HEK293 (cell line): ENCODE results near the gene ADIPOR2.

Experiments
- CTCF ChIA-PET: fragments of 350-600 bp; formaldehyde crosslinking; extraction: SDS; loops from one replicate; lab custom pipeline; 2021; ENCODE audit warnings: antibody characterized with exemption; lab: Yijun Ruan, JAX
- POLR2A ChIA-PET: fragments of 300-600 bp; formaldehyde crosslinking; extraction: SDS; loops from one replicate; lab custom pipeline; 2020; ENCODE audit warnings: antibody characterized with exemption, inconsistent platforms; lab: Yijun Ruan, JAX
- H3K27ac ChIP-seq: fragments of 200-500 bp; sonication (Bioruptor generic); 2 replicates; pipeline ENCODE4 v1.5.1; 2014; ENCODE audit warnings: low read depth, low read length, control low read depth, inconsistent platforms; ENCODE audit errors: extremely low read depth
- H3K36me3 ChIP-seq, 2 experiments: fragments of 200-500 bp in 1 of 2; sonication (Bioruptor generic) in 1 of 2; 1 replicate in 1 of 2; 2 replicates in 1 of 2; pipeline ENCODE4 v1.5.1; 2014 to 2017; ENCODE audit warnings: inconsistent platforms in 2 of 2, low read length in 2 of 2; ENCODE audit not compliant: control insufficient read depth in 2 of 2, insufficient read depth in 1 of 2
- H3K4me1 ChIP-seq: fragments of 200-500 bp; sonication (Bioruptor generic); 2 replicates; pipeline ENCODE4 v1.5.1; 2014; ENCODE audit warnings: mild to moderate bottlenecking, low read length, inconsistent platforms; ENCODE audit not compliant: control insufficient read depth, insufficient read depth
- H3K4me3 ChIP-seq: 2 replicates; pipeline ENCODE4 v1.5.1; 2011; ENCODE audit warnings: low read depth, mild to moderate bottlenecking, control low read depth, low read length, moderate library complexity
- H3K9me3 ChIP-seq: fragments of 200-500 bp; sonication (Bioruptor generic); 2 replicates; pipeline ENCODE4 v1.5.1; 2014; ENCODE audit warnings: low read depth, low read length, inconsistent platforms; ENCODE audit not compliant: control insufficient read depth, insufficient read depth
- EGR2 ChIP-seq: fragments of 450-650 bp; formaldehyde crosslinking; IDR thresholded peaks from 2 replicates; pipeline ENCODE4 v1.5.1; 2016; ENCODE audit warnings: low read depth, missing biosample characterization, missing genetic modification characterization
- FEZF1 ChIP-seq: fragments of 450-650 bp; formaldehyde crosslinking; IDR thresholded peaks from 2 replicates; pipeline ENCODE4 v1.5.1; 2016; ENCODE audit warnings: missing biosample characterization, missing genetic modification characterization
- HOXA7 ChIP-seq: sonication (generic); formaldehyde crosslinking; IDR thresholded peaks from 2 replicates; pipeline ENCODE4 v1.8.1; 2022; ENCODE audit warnings: missing genetic modification reagents, borderline replicate concordance
- HOXC10 ChIP-seq: sonication (generic); formaldehyde crosslinking; IDR thresholded peaks from 2 replicates; pipeline ENCODE4 v1.8.1; 2023; ENCODE audit warnings: mild to moderate bottlenecking, missing genetic modification reagents
- PBX3 ChIP-seq: sonication (generic); formaldehyde crosslinking; IDR thresholded peaks from 2 replicates; pipeline ENCODE4 v1.8.1; 2022; ENCODE audit warnings: mild to moderate bottlenecking, moderate library complexity, missing genetic modification reagents
- RBAK ChIP-seq: fragments of 450-650 bp; formaldehyde crosslinking; IDR thresholded peaks from 2 replicates; pipeline ENCODE4 v1.5.1; 2016; ENCODE audit warnings: missing biosample characterization, missing genetic modification characterization
- SCRT1 ChIP-seq: fragments of 450-650 bp; formaldehyde crosslinking; IDR thresholded peaks from 2 replicates; pipeline ENCODE4 v1.5.1; 2016; ENCODE audit warnings: missing biosample characterization, missing genetic modification characterization, borderline replicate concordance
- SCRT2 ChIP-seq: fragments of 450-650 bp; formaldehyde crosslinking; IDR thresholded peaks from 2 replicates; pipeline ENCODE4 v1.5.1; 2016; ENCODE audit warnings: missing biosample characterization, missing genetic modification characterization
- ZBTB17 ChIP-seq: fragments of 450-650 bp; formaldehyde crosslinking; IDR thresholded peaks from 2 replicates; pipeline ENCODE4 v1.5.1; 2016; ENCODE audit warnings: missing biosample characterization, missing genetic modification characterization
- ZFHX2 ChIP-seq: fragments of 450-650 bp; formaldehyde crosslinking; conservative IDR thresholded peaks from 2 replicates; pipeline ENCODE4 v1.5.1; 2016; ENCODE audit warnings: missing biosample characterization, missing genetic modification characterization
- ZNF140 ChIP-seq: fragments of 450-650 bp; formaldehyde crosslinking; IDR thresholded peaks from 2 replicates; pipeline ENCODE4 v1.5.1; 2016; ENCODE audit warnings: missing biosample characterization, missing genetic modification characterization
- ZNF292 ChIP-seq: fragments of 450-650 bp; formaldehyde crosslinking; IDR thresholded peaks from 2 replicates; pipeline ENCODE4 v1.5.1; 2016; ENCODE audit warnings: low read depth, missing biosample characterization, missing genetic modification characterization, borderline replicate concordance
- ZNF302 ChIP-seq: fragments of 450-650 bp; formaldehyde crosslinking; IDR thresholded peaks from 2 replicates; pipeline ENCODE4 v1.5.1; 2016; ENCODE audit warnings: missing biosample characterization, missing genetic modification characterization, low read depth
- ZNF341 ChIP-seq: fragments of 450-650 bp; formaldehyde crosslinking; IDR thresholded peaks from 2 replicates; pipeline ENCODE4; 2016; ENCODE audit warnings: low read depth, missing biosample characterization, missing genetic modification characterization
- ZNF514 ChIP-seq: fragments of 450-650 bp; formaldehyde crosslinking; IDR thresholded peaks from 2 replicates; pipeline ENCODE4 v1.5.1; 2016; ENCODE audit warnings: missing biosample characterization, missing genetic modification characterization
- ZNF560 ChIP-seq: fragments of 450-650 bp; formaldehyde crosslinking; IDR thresholded peaks from 2 replicates; pipeline ENCODE4 v1.5.1; 2017; ENCODE audit warnings: missing biosample characterization, missing genetic modification characterization, borderline replicate concordance
- ZNF585B ChIP-seq: fragments of 450-650 bp; formaldehyde crosslinking; IDR thresholded peaks from 2 replicates; pipeline ENCODE4 v1.5.1; 2016; ENCODE audit warnings: missing biosample characterization, missing genetic modification characterization
- ZNF623 ChIP-seq: fragments of 450-650 bp; formaldehyde crosslinking; IDR thresholded peaks from 2 replicates; pipeline ENCODE4 v1.5.1; 2016; ENCODE audit warnings: missing biosample characterization, missing genetic modification characterization
- ZNF645 ChIP-seq: fragments of 450-650 bp; formaldehyde crosslinking; IDR thresholded peaks from 2 replicates; pipeline ENCODE4; 2016; ENCODE audit warnings: missing biosample characterization, missing genetic modification characterization
- ZNF768 ChIP-seq: fragments of 450-650 bp; formaldehyde crosslinking; IDR thresholded peaks from 2 replicates; pipeline ENCODE4 v1.5.1; 2018; ENCODE audit warnings: missing biosample characterization, mild to moderate bottlenecking, missing genetic modification characterization
- ZNF843 ChIP-seq: fragments of 450-650 bp; formaldehyde crosslinking; IDR thresholded peaks from 2 replicates; pipeline ENCODE4 v1.5.1; 2016; ENCODE audit warnings: missing biosample characterization, missing genetic modification characterization
- ZSCAN30 ChIP-seq: fragments of 450-650 bp; IDR thresholded peaks from 2 replicates; pipeline ENCODE4 v1.5.1; 2018; ENCODE audit warnings: missing biosample characterization, mild to moderate bottlenecking, missing genetic modification characterization, moderate library complexity
- TF ChIP-seq, protein P1 (sequence below): fragments of 450-650 bp; formaldehyde crosslinking; IDR thresholded peaks from 2 replicates; pipeline ENCODE4 v1.5.1; 2017; ENCODE audit warnings: missing biosample characterization, missing genetic modification characterization
- TF ChIP-seq, protein P2 (sequence below): fragments of 450-650 bp; formaldehyde crosslinking; IDR thresholded peaks from 2 replicates; pipeline ENCODE4 v1.5.1; 2016; ENCODE audit warnings: missing biosample characterization, missing genetic modification characterization
- TF ChIP-seq, protein P3 (sequence below): fragments of 450-650 bp; formaldehyde crosslinking; optimal IDR thresholded peaks from 2 replicates; pipeline ENCODE3; 2016; ENCODE audit warnings: missing biosample characterization, mild to moderate bottlenecking, missing genetic modification characterization

ADIPOR2 gene

GRCh38 chr12:1716215-1716862 is 25.5 kb downstream of the ADIPOR2 start:
- Histone ChIP-seq H3K4me3 (no peak overlapping the region), H3K9me3 (no peaks in the 10 kb centered on the region)
- TF ChIP-seq FEZF1 (no peak), RBAK (tag by site-specific recombination) (no peak), HOXC10 (CRISPR knock-in tag) (no peak), ZNF292 (no peak), HOXA7 (no peak)
- TF ChIP-seq, all 188 proteins: peak for 0
- Histone ChIP-seq H3K4me1 (peaks cover 9% of the 10 kb centered on the region), H3K36me3 (peaks cover 0 to 4% of the 10 kb centered on the region in 2 experiments; a peak in 2 of 3 replicates), H3K27ac (no peak overlapping the region)
- POLR2A ChIA-PET = no interaction called here
- CTCF ChIA-PET = no interaction called here

- Histone ChIP-seq H3K27ac (no peak overlapping the region), H3K9me3 (no peaks in the 10 kb centered on the region), H3K36me3 (peaks cover 0 to 4% of the 10 kb centered on the region in 2 experiments; a peak in 2 of 3 replicates), H3K4me1 (peaks cover 11% of the 10 kb centered on the region), H3K4me3 (no peak overlapping the region)
- POLR2A ChIA-PET = no interaction called here
- TF ChIP-seq, protein P1, sequence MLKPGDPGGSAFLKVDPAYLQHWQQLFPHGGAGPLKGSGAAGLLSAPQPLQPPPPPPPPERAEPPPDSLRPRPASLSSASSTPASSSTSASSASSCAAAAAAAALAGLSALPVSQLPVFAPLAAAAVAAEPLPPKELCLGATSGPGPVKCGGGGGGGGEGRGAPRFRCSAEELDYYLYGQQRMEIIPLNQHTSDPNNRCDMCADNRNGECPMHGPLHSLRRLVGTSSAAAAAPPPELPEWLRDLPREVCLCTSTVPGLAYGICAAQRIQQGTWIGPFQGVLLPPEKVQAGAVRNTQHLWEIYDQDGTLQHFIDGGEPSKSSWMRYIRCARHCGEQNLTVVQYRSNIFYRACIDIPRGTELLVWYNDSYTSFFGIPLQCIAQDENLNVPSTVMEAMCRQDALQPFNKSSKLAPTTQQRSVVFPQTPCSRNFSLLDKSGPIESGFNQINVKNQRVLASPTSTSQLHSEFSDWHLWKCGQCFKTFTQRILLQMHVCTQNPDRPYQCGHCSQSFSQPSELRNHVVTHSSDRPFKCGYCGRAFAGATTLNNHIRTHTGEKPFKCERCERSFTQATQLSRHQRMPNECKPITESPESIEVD (tag by site-specific recombination) = peak; percentile 42; the same call in 1 of the 2 replicates
- TF ChIP-seq ZNF645 (no peak), SCRT1 (peak; percentile 89), ZNF514 (tag by site-specific recombination) (no peak), ZNF140 (no peak), PBX3 (CRISPR knock-in tag) (no peak), ZNF623 (tag by site-specific recombination) (no peak), SCRT2 (tag by site-specific recombination) (peak; percentile 87), ZBTB17 (tag by site-specific recombination) (no peak)
- TF ChIP-seq, protein P2, sequence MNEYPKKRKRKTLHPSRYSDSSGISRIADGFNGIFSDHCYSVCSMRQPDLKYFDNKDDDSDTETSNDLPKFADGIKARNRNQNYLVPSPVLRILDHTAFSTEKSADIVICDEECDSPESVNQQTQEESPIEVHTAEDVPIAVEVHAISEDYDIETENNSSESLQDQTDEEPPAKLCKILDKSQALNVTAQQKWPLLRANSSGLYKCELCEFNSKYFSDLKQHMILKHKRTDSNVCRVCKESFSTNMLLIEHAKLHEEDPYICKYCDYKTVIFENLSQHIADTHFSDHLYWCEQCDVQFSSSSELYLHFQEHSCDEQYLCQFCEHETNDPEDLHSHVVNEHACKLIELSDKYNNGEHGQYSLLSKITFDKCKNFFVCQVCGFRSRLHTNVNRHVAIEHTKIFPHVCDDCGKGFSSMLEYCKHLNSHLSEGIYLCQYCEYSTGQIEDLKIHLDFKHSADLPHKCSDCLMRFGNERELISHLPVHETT (tag by site-specific recombination) = no peak
- CTCF ChIA-PET = no interaction called here
Measured at GRCh38 chr12:1716911-1717310, 26.0 kb downstream of the ADIPOR2 start.

DNA sequence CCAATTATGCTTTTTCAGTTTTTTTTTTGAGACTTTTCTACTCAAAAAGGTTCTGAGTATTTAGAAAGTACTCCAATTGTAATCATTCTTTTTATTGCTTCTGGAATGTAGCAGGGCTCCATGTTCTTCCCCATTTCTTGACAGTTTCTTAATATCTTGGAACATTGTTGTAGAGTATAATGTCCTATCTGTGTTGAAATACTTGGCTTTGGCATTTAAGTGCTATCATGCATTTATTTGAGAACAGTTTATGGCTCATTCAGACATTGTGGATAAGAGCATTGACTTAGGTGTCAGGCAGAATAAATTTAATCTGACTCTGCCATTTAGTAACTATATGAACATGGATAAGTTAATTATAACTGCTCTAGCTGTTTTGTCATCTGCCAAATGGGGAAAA is 28.3 kb downstream of the ADIPOR2 start:
- peaks cover 0 to 4% of the 10 kb centered on the region in 2 experiments; a peak in 2 of 3 replicates for H3K36me3 ChIP-seq
- H3K4me3 ChIP-seq = no peak overlapping the region
- H3K9me3 ChIP-seq = no peaks in the 10 kb centered on the region
- ChIA-PET POLR2A (interaction anchor here (0.7 kb wide), 1 partner anchor 62 kb away, joined by 3 read pairs; no protein-coding TSS in a partner anchor), CTCF (interaction anchor here (0.6 to 0.9 kb wide), 3 partner anchors 11 to 72 kb away, joined by 3 to 7 read pairs (median 4); no protein-coding TSS in a partner anchor)
- peaks cover 11% of the 10 kb centered on the region for H3K4me1 ChIP-seq
- H3K27ac ChIP-seq = no peak overlapping the region
- no peak for TF ChIP-seq ZNF292
- TF ChIP-seq ZSCAN30 = no peak
- TF ChIP-seq ZNF768 = no peak
- no peak for TF ChIP-seq EGR2 (tag by site-specific recombination)
- TF ChIP-seq ZNF560 (tag by site-specific recombination) = no peak
- no peak for TF ChIP-seq HOXA7
- TF ChIP-seq ZNF843 (tag by site-specific recombination) = no peak
- TF ChIP-seq, protein P3, sequence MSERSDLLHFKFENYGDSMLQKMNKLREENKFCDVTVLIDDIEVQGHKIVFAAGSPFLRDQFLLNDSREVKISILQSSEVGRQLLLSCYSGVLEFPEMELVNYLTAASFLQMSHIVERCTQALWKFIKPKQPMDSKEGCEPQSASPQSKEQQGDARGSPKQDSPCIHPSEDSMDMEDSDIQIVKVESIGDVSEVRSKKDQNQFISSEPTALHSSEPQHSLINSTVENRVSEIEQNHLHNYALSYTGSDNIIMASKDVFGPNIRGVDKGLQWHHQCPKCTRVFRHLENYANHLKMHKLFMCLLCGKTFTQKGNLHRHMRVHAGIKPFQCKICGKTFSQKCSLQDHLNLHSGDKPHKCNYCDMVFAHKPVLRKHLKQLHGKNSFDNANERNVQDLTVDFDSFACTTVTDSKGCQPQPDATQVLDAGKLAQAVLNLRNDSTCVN = no peak
- no peak for TF ChIP-seq ZNF585B (tag by site-specific recombination)
- TF ChIP-seq ZFHX2 (tag by site-specific recombination) = no peak
- TF ChIP-seq ZNF302 = no peak
- TF ChIP-seq ZNF341 (tag by site-specific recombination) = no peak
